NOMO-1 treated with dmso at 0.1 percent for 144 hours (cell line): Measurements from ENCODE around the gene USP20.

Experiments used
- DNase-seq: peaks from one replicate; lab custom pipeline; 2025; ENCODE audit not compliant: unreplicated experiment; lab: John Stamatoyannopoulos, UW

USP20 gene

GRCh38 chr9:129874261-129875101 is 39.2 kb downstream of the USP20 start:
- no peak for DNase-seq

GRCh38 chr9:129875181-129875611 is 39.9 kb downstream of the USP20 start:
- no peak for DNase-seq

GRCh38 chr9:129875687-129876395 is 40.6 kb downstream of the USP20 start:
- no peak for DNase-seq

- DNase-seq, result no peak
Measured at GRCh38 chr9:129876815-129877214, 41.6 kb downstream of the USP20 start.

- DNase-seq, result no peak
Measured at GRCh38 chr9:129878291-129878690, 43.0 kb downstream of the USP20 start.

- no peak for DNase-seq
Measured at GRCh38 chr9:129879103-129879699, 43.9 kb downstream of the USP20 start.

- DNase-seq, result no peak
Measured at GRCh38 chr9:129879991-129880653, 44.9 kb downstream of the USP20 start.

- DNase-seq, result no peak
Measured at GRCh38 chr9:129880654-129881546, 45.6 kb downstream of the USP20 start.

- DNase-seq, result no peak
Measured at GRCh38 chr9:129881547-129882324, 46.5 kb downstream of the USP20 start.

GRCh38 chr9:129884220-129885017 is 49.2 kb downstream of the USP20 start:
- DNase-seq, result peak; percentile 90

- DNase-seq, result peak; percentile 35
Measured at GRCh38 chr9:129885018-129885669, 49.9 kb downstream of the USP20 start.

GRCh38 chr9:129885670-129886106 is 50.4 kb downstream of the USP20 start:
- peak; percentile 91 for DNase-seq

GRCh38 chr9:129886226-129887174 is 51.2 kb downstream of the USP20 start:
- DNase-seq, result no peak

- DNase-seq, result peak; percentile 26
Measured at GRCh38 chr9:129887334-129888292, 52.4 kb downstream of the USP20 start.

- peak; percentile 96 for DNase-seq
Measured at GRCh38 chr9:129888293-129889121, 53.2 kb downstream of the USP20 start.
